ENCODE measurements around the gene COL15A1. TPM values are rescaled to one million over a fixed set of nuclear protein-coding genes. Genes with fewer than 3 reads are reported as not detected.

Gene COL15A1
- total RNA-seq, 1 experiment from 2014 or later: not detected

DNA sequence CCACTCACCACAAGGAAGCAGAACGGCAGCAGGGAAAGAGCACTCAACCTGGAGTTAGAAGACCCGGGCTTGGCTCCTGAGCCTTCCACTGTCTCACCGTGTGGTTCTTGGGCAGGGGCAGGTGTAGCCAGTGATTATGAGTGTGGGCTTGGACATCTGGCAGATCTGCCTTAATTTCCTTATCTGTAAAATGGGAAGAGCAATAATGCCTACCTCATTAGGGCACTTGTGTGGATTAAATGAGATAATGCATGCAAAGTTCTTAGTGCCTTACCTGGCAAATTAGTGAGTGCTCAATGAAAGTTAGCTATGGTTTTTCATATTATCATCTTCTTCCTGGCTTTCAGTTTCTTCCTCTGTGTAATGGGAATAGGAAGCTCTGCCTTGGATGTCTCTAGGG lies 28.1 kb upstream of the COL15A1 start:
- H4K91ac ChIP-seq (ENCODE audit: insufficient read length, low read depth, low read length): no peak overlapping the region
- no peak overlapping the region for H3K18ac ChIP-seq (ENCODE audit: insufficient read length, low read depth, low read length)
- H3K23ac ChIP-seq (ENCODE audit: insufficient read length, low read depth, low read length): no peak overlapping the region
- H3K27me3 Mint-ChIP-seq (ENCODE audit: low read depth): peaks cover 2% of the 10 kb centered on the region
- H3K27me3 ChIP-seq (ENCODE audit: insufficient read depth, low read length): no peaks in the 10 kb centered on the region
- H3K9me3 Mint-ChIP-seq: no peaks in the 10 kb centered on the region
- no peaks in the 10 kb centered on the region for H3K79me2 ChIP-seq (ENCODE audit: insufficient read depth, low read length)
- no peak overlapping the region for H3K4ac ChIP-seq (ENCODE audit: low read depth, low read length)
- H3K4me1 ChIP-seq (ENCODE audit: insufficient read depth, low read length): no peaks in the 10 kb centered on the region
- no peaks in the 10 kb centered on the region for H4K20me1 ChIP-seq (ENCODE audit: control insufficient read depth, insufficient read depth, insufficient read length)
- H3K56ac ChIP-seq (ENCODE audit: insufficient read length, low read depth, low read length): no peak overlapping the region
- peaks cover 1 to 2% of the 10 kb centered on the region in 2 experiments; a peak in 1 of 4 replicates for H3K4me1 Mint-ChIP-seq
- no peak overlapping the region for H2AFZ ChIP-seq (ENCODE audit: low read length)
- H4K5ac ChIP-seq (ENCODE audit: insufficient read length, low read depth, low read length): no peak overlapping the region
- H3K4me3 Mint-ChIP-seq: no peak overlapping the region
- no peak overlapping the region for H2AK5ac ChIP-seq (ENCODE audit: insufficient read length, low read length)
- H3K14ac ChIP-seq (ENCODE audit: insufficient read depth, low read length): no peak overlapping the region
- WGBS (ENCODE audit: extremely low coverage, insufficient read length, low lambda C conversion rate): no CpG with 5 or more reads among the region's 3 CpGs
- no peak overlapping the region for H3K9ac ChIP-seq (ENCODE audit: extremely low read depth, insufficient read length, low read length)
- TF ChIP-seq, protein P1, sequence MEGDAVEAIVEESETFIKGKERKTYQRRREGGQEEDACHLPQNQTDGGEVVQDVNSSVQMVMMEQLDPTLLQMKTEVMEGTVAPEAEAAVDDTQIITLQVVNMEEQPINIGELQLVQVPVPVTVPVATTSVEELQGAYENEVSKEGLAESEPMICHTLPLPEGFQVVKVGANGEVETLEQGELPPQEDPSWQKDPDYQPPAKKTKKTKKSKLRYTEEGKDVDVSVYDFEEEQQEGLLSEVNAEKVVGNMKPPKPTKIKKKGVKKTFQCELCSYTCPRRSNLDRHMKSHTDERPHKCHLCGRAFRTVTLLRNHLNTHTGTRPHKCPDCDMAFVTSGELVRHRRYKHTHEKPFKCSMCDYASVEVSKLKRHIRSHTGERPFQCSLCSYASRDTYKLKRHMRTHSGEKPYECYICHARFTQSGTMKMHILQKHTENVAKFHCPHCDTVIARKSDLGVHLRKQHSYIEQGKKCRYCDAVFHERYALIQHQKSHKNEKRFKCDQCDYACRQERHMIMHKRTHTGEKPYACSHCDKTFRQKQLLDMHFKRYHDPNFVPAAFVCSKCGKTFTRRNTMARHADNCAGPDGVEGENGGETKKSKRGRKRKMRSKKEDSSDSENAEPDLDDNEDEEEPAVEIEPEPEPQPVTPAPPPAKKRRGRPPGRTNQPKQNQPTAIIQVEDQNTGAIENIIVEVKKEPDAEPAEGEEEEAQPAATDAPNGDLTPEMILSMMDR (conservative IDR thresholded peaks at IDR 0.05): no peak
- no peak overlapping the region for H3T11ph ChIP-seq (ENCODE audit: low read length)
- no peak overlapping the region for H2BK15ac ChIP-seq (ENCODE audit: low read depth, low read length)
- no peak for DNase-seq
- no peaks in the 10 kb centered on the region for H3K79me1 ChIP-seq (ENCODE audit: insufficient read depth, low read depth, low read length, poor library complexity, severe bottlenecking)
- H2BK120ac ChIP-seq (ENCODE audit: low read depth, low read length, poor library complexity, severe bottlenecking): no peak overlapping the region
- H3K36me3 Mint-ChIP-seq (ENCODE audit: insufficient read depth in 1 of 3, low read depth in 3 of 3): no peaks in the 10 kb centered on the region
- H2BK20ac ChIP-seq (ENCODE audit: low read depth, low read length, poor library complexity, severe bottlenecking): no peak overlapping the region
- H3K4me2 ChIP-seq (ENCODE audit: insufficient read depth, insufficient read length, low read length): no peak overlapping the region
- H4K8ac ChIP-seq (replicated peaks; ENCODE audit: insufficient read length, low read depth, low read length): no peak overlapping the region
- no peak overlapping the region for H2BK12ac ChIP-seq (ENCODE audit: insufficient read length, low read depth, low read length)
- no peaks in the 10 kb centered on the region for H3K23me2 ChIP-seq (ENCODE audit: insufficient read length, low read depth, low read length, poor library complexity, severe bottlenecking)
- H2BK5ac ChIP-seq (ENCODE audit: insufficient read length, low read length): no peak overlapping the region
- no peak overlapping the region for H3K27ac ChIP-seq (ENCODE audit: insufficient read length, low read depth, low read length)
- H3K9me3 ChIP-seq (ENCODE audit: control insufficient read depth, low read depth, low read length): no peaks in the 10 kb centered on the region
- H3K27ac Mint-ChIP-seq: no peak overlapping the region
